ENCODE measurements around the gene TNFRSF25.

- TF ChIP-seq, protein P1, sequence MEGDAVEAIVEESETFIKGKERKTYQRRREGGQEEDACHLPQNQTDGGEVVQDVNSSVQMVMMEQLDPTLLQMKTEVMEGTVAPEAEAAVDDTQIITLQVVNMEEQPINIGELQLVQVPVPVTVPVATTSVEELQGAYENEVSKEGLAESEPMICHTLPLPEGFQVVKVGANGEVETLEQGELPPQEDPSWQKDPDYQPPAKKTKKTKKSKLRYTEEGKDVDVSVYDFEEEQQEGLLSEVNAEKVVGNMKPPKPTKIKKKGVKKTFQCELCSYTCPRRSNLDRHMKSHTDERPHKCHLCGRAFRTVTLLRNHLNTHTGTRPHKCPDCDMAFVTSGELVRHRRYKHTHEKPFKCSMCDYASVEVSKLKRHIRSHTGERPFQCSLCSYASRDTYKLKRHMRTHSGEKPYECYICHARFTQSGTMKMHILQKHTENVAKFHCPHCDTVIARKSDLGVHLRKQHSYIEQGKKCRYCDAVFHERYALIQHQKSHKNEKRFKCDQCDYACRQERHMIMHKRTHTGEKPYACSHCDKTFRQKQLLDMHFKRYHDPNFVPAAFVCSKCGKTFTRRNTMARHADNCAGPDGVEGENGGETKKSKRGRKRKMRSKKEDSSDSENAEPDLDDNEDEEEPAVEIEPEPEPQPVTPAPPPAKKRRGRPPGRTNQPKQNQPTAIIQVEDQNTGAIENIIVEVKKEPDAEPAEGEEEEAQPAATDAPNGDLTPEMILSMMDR (IDR thresholded peaks at IDR 0.05; ENCODE audit: poor library complexity), result no peak
- TF ChIP-seq EZH2 (IDR thresholded peaks at IDR 0.05; ENCODE audit: borderline replicate concordance) (no peak), EZH2phosphoT487 (IDR thresholded peaks at IDR 0.05; ENCODE audit: low read depth, severe bottlenecking, unreplicated experiment) (no peak)
These were observed 9.0 kb downstream of the TNFRSF25 start for GRCh38 chr1:6456800-6457466.
